ENCODE results near the gene THBS2.

GRCh38 chr6:169251371-169251802 is 2.3 kb downstream of the THBS2 start:
- TF ChIP-seq CTCF (IDR thresholded peaks at IDR 0.05; ENCODE audit: low read length) (no peak), EZH2 (optimal IDR thresholded peaks at IDR 0.05; ENCODE audit: low read depth, low read length) (no peak), EZH2phosphoT487 (IDR thresholded peaks at IDR 0.05; ENCODE audit: low read length) (no peak)
